ENCODE results near the gene STK17A. TPM values are rescaled to one million over a fixed set of nuclear protein-coding genes. Genes with fewer than 3 reads are reported as not detected.

The STK17A gene
- polyA plus RNA-seq, 1 of the 3 experiments (the other 2 are of a cell fraction) = 47.8 TPM

GRCh38 chr7:43616977-43617376, 34.1 kb downstream of the STK17A start:
- Histone ChIP-seq H3K4me3 (ENCODE audit: low read depth in 2 of 2, low read length in 1 of 2) (no peak overlapping the region), H3K9ac (no peak overlapping the region), H3F3A (replicated peaks; ENCODE audit: insufficient read depth) (peaks cover 48% of the 10 kb centered on the region), H3K4me1 (ENCODE audit: control insufficient read depth in 1 of 2, insufficient read depth in 2 of 2, low read depth in 1 of 2, low read length in 1 of 2) (peaks cover 5 to 43% of the 10 kb centered on the region in 2 experiments), H3K9me3 (no peaks in the 10 kb centered on the region), H3K4me2 (no peak overlapping the region), H3K79me2 (ENCODE audit: insufficient read depth) (peaks cover 97% of the 10 kb centered on the region), H3K9me2 (no peaks in the 10 kb centered on the region), H3K27me3 (ENCODE audit: insufficient read depth) (no peaks in the 10 kb centered on the region), H4K20me1 (ENCODE audit: insufficient read depth) (peaks cover 86% of the 10 kb centered on the region), H3K27ac (ENCODE audit: low read depth in 2 of 2, low read length in 1 of 2) (peak overlapping the region in 1 of 2 experiments; percentile 23; a peak in 1 of 4 replicates), H3K36me3 (replicated peaks in 1 of 2; ENCODE audit: control insufficient read depth in 1 of 2, insufficient read depth in 2 of 2, low read length in 1 of 2) (peaks cover 68 to 86% of the 10 kb centered on the region in 2 experiments), H2AFZ (ENCODE audit: low read depth) (no peak overlapping the region)
- WGBS (ENCODE audit: low lambda C conversion rate) = 98% methylated on average over 4 of the region's 4 CpGs
- TF ChIP-seq FOXM1 (IDR thresholded peaks at IDR 0.05; ENCODE audit: low read depth) (no peak), MXI1 (IDR thresholded peaks at IDR 0.05; ENCODE audit: low read depth, low read length) (no peak), POLR2AphosphoS5 (IDR thresholded peaks at IDR 0.05; ENCODE audit: low read depth, low read length) (no peak), SMC3 (IDR thresholded peaks at IDR 0.05; ENCODE audit: low read depth, low read length) (no peak), RAD21 (IDR thresholded peaks at IDR 0.05; ENCODE audit: low read length) (no peak)
- ChIA-PET POLR2A (no interaction called here), CTCF (interaction anchor here (1.0 to 4.0 kb wide), 4 partner anchors 14 to 88 kb away, joined by 3 to 20 read pairs (median 4); partner anchors contain the start of gene STK17A)
- DNase-seq = no peak

GRCh38 chr7:43618073-43618472, 35.2 kb downstream of the STK17A start:
- peaks cover 69 to 93% of the 10 kb centered on the region in 2 experiments for H3K36me3 ChIP-seq (replicated peaks in 1 of 2; ENCODE audit: control insufficient read depth in 1 of 2, insufficient read depth in 2 of 2, low read length in 1 of 2)
- peaks cover 75% of the 10 kb centered on the region for H4K20me1 ChIP-seq (ENCODE audit: insufficient read depth)
- TF ChIP-seq CHD2 (IDR thresholded peaks at IDR 0.05; ENCODE audit: low read length, partially characterized antibody) (no peak), YY1 (IDR thresholded peaks at IDR 0.05; ENCODE audit: low read depth) (no peak), IRF3 (IDR thresholded peaks at IDR 0.05; ENCODE audit: low read depth, low read length) (no peak), TCF12 (IDR thresholded peaks at IDR 0.05) (no peak), USF1 (IDR thresholded peaks at IDR 0.05; ENCODE audit: borderline replicate concordance, low read depth) (no peak), POLR2AphosphoS5 (IDR thresholded peaks at IDR 0.05; ENCODE audit: low read depth, low read length) (no peak)
- peak overlapping the region in 1 of 2 experiments; percentile 23; a peak in 1 of 4 replicates for H3K27ac ChIP-seq (ENCODE audit: low read depth in 2 of 2, low read length in 1 of 2)
- H3K4me2 ChIP-seq = no peak overlapping the region
- ChIA-PET POLR2A (no interaction called here), CTCF (interaction anchor here (1.2 to 4.0 kb wide), 2 partner anchors 36 to 103 kb away, joined by 4 to 20 read pairs; partner anchors contain the start of gene STK17A)
- peaks cover 100% of the 10 kb centered on the region for H3K79me2 ChIP-seq (ENCODE audit: insufficient read depth)
- no peaks in the 10 kb centered on the region for H3K9me3 ChIP-seq
- peaks cover 43% of the 10 kb centered on the region for H3F3A ChIP-seq (replicated peaks; ENCODE audit: insufficient read depth)
- H3K9ac ChIP-seq = no peak overlapping the region
- no peak for DNase-seq
- no peaks in the 10 kb centered on the region for H3K27me3 ChIP-seq (ENCODE audit: insufficient read depth)
- H2AFZ ChIP-seq (ENCODE audit: low read depth) = no peak overlapping the region
- peaks cover 0 to 40% of the 10 kb centered on the region in 2 experiments; a peak in 3 of 4 replicates for H3K4me1 ChIP-seq (ENCODE audit: control insufficient read depth in 1 of 2, insufficient read depth in 2 of 2, low read depth in 1 of 2, low read length in 1 of 2)
- 87% methylated on average over 4 of the region's 4 CpGs for WGBS (ENCODE audit: low lambda C conversion rate)
- H3K9me2 ChIP-seq = no peaks in the 10 kb centered on the region
- H3K4me3 ChIP-seq (ENCODE audit: low read depth in 2 of 2, low read length in 1 of 2) = no peak overlapping the region
